IMR-90 (cell line): ENCODE measurements around the gene RALGAPB. TPM values are rescaled to one million over a fixed set of nuclear protein-coding genes. Genes with fewer than 3 reads are reported as not detected.

Source experiments
- ATAC-seq: fragments of 200-7000 bp; cut with Tn5 transposase; 2 replicates; pipeline ENCODE4 v1.9.1; 2020; ENCODE audit warnings: low read depth, mild to moderate bottlenecking, moderate library complexity
- BruUV-seq: library from RNA; stranded (reverse); fragments of 400-500 nt; replicated peaks from 2 replicates; lab custom pipeline; 2021; lab: Mats Ljungman, UMichigan
- CTCF ChIA-PET: fragments of 300-600 bp; formaldehyde crosslinking; extraction: SDS; loops from one replicate; lab custom pipeline; 2021; ENCODE audit warnings: antibody characterized with exemption; lab: Yijun Ruan, JAX
- POLR2A ChIA-PET: fragments of 300-600 bp; sonication (Branson Sonifier 250); formaldehyde crosslinking; loops from one replicate; lab custom pipeline; 2022; ENCODE audit warnings: antibody characterized with exemption; ENCODE audit not compliant: unreplicated experiment; lab: Charles Lee
- DNase-seq: peaks from one replicate; pipeline ENCODE4 v3.0.0; 2013
- H2AFZ ChIP-seq: replicated peaks from 2 replicates; pipeline ENCODE3; 2013; ENCODE audit warnings: low read length, mild to moderate bottlenecking; ENCODE audit not compliant: poor library complexity
- H2AK5ac ChIP-seq: 2 replicates; pipeline ENCODE4 v1.6.1; 2013; ENCODE audit warnings: low read depth, low read length, inconsistent platforms
- H2AK9ac ChIP-seq: replicated peaks from 2 replicates; pipeline ENCODE3; 2013; ENCODE audit warnings: mild to moderate bottlenecking, low read depth, low read length, moderate library complexity; ENCODE audit not compliant: poor library complexity
- H2BK120ac ChIP-seq: 2 replicates; pipeline ENCODE4 v1.6.1; 2013; ENCODE audit warnings: low read depth, low read length, inconsistent platforms
- H2BK15ac ChIP-seq: 3 replicates; pipeline ENCODE4 v1.6.1; 2013; ENCODE audit warnings: low read depth, low read length, inconsistent platforms
- H2BK20ac ChIP-seq: 2 replicates; pipeline ENCODE4 v1.6.1; 2013; ENCODE audit warnings: low read depth, mild to moderate bottlenecking, inconsistent platforms, low read length, moderate library complexity
- H2BK5ac ChIP-seq: 2 replicates; pipeline ENCODE4 v1.6.1; 2013; ENCODE audit warnings: mild to moderate bottlenecking, low read depth, low read length, inconsistent platforms; ENCODE audit not compliant: poor library complexity, severe bottlenecking
- H3K14ac ChIP-seq: replicated peaks from 2 replicates; pipeline ENCODE4 v1.6.1; 2013; ENCODE audit warnings: low read depth, low read length, inconsistent platforms
- H3K18ac ChIP-seq: 2 replicates; pipeline ENCODE4 v1.6.1; 2013; ENCODE audit warnings: low read depth, low read length, control low read depth
- H3K23ac ChIP-seq: 2 replicates; pipeline ENCODE4 v1.6.1; 2013; ENCODE audit warnings: low read depth, low read length, inconsistent platforms
- H3K27ac ChIP-seq: 2 replicates; pipeline ENCODE4 v1.5.1; 2013; ENCODE audit warnings: mild to moderate bottlenecking, control low read depth, low read length; ENCODE audit not compliant: insufficient read depth
- H3K27me3 ChIP-seq: 2 replicates; pipeline ENCODE4 v1.6.1; 2013; ENCODE audit warnings: low read length; ENCODE audit not compliant: control insufficient read depth, insufficient read depth
- H3K36me3 ChIP-seq: 2 replicates; pipeline ENCODE4 v1.6.1; 2013; ENCODE audit warnings: low read length, mixed read lengths; ENCODE audit not compliant: control insufficient read depth, insufficient read depth
- H3K4ac ChIP-seq: 2 replicates; pipeline ENCODE4 v1.6.1; 2013; ENCODE audit warnings: low read depth, low read length, inconsistent platforms
- H3K4me1 ChIP-seq: 2 replicates; pipeline ENCODE4 v1.6.1; 2013; ENCODE audit warnings: low read length, mixed read lengths; ENCODE audit not compliant: control insufficient read depth, insufficient read depth
- H3K4me2 ChIP-seq: 2 replicates; pipeline ENCODE4 v1.6.1; 2013; ENCODE audit warnings: low read depth, mild to moderate bottlenecking, control low read depth, low read length, moderate library complexity
- H3K4me3 ChIP-seq: 2 replicates; pipeline ENCODE4 v1.5.1; 2013; ENCODE audit warnings: low read depth, mild to moderate bottlenecking, control low read depth, low read length, moderate library complexity; ENCODE audit not compliant: insufficient read depth
- H3K56ac ChIP-seq: 2 replicates; pipeline ENCODE4 v1.6.1; 2013; ENCODE audit warnings: low read length, inconsistent platforms; ENCODE audit not compliant: insufficient read depth; ENCODE audit errors: extremely low read depth
- H3K79me1 ChIP-seq, 2 experiments: 2 replicates each; pipeline ENCODE4 v1.6.1; 2013; ENCODE audit warnings: low read length in 2 of 2, inconsistent platforms in 1 of 2, low read depth in 1 of 2
- H3K9ac ChIP-seq: 2 replicates; pipeline ENCODE4 v1.6.1; 2013; ENCODE audit warnings: low read depth, low read length, control low read depth
- H3K9me1 ChIP-seq: 2 replicates; pipeline ENCODE4 v1.6.1; 2013; ENCODE audit warnings: low read length, inconsistent platforms; ENCODE audit not compliant: insufficient read depth
- H3K9me3 ChIP-seq: 2 replicates; pipeline ENCODE4 v1.6.1; 2013; ENCODE audit warnings: low read length; ENCODE audit not compliant: control insufficient read depth, insufficient read depth
- H4K20me1 ChIP-seq: 2 replicates; pipeline ENCODE4 v1.6.1; 2013; ENCODE audit warnings: low read length, inconsistent platforms; ENCODE audit not compliant: insufficient read depth
- H4K5ac ChIP-seq: 2 replicates; pipeline ENCODE4 v1.6.1; 2013; ENCODE audit warnings: mild to moderate bottlenecking, low read depth, low read length, control low read depth
- H4K8ac ChIP-seq, 2 experiments: 2 replicates each; pipeline ENCODE4 v1.6.1; 2013; ENCODE audit warnings: low read depth in 2 of 2, low read length in 2 of 2, control low read depth in 1 of 2, inconsistent platforms in 1 of 2
- H4K91ac ChIP-seq: 2 replicates; pipeline ENCODE4 v1.6.1; 2013; ENCODE audit warnings: low read depth, low read length, inconsistent platforms; ENCODE audit not compliant: insufficient read depth
- BHLHE40 ChIP-seq: fragments of 150-350 bp; IDR thresholded peaks from 2 replicates; pipeline ENCODE4 v1.6.1; 2016; ENCODE audit warnings: mild to moderate bottlenecking, low read depth, low read length
- CHD1 ChIP-seq: IDR thresholded peaks from 2 replicates; pipeline ENCODE4 v1.6.1; 2012; ENCODE audit warnings: low read depth, low read length, improper control_type of control experiment
- CTCF ChIP-seq: conservative IDR thresholded peaks from 2 replicates; pipeline ENCODE4 v1.5.1; 2012; ENCODE audit warnings: mild to moderate bottlenecking, low read depth, low read length, improper control_type of control experiment
- FOS ChIP-seq: fragments of 150-350 bp; IDR thresholded peaks from 2 replicates; pipeline ENCODE4 v1.6.1; 2016; ENCODE audit warnings: low read depth, low read length
- MAFK ChIP-seq: IDR thresholded peaks from 2 replicates; pipeline ENCODE4 v1.6.1; 2012; ENCODE audit warnings: low read depth, low read length, improper control_type of control experiment
- MAZ ChIP-seq: IDR thresholded peaks from 2 replicates; pipeline ENCODE4 v1.6.1; 2012; ENCODE audit warnings: low read depth, mild to moderate bottlenecking, low read length, improper control_type of control experiment, moderate library complexity, borderline replicate concordance
- NFE2L2 ChIP-seq: fragments of 150-350 bp; IDR thresholded peaks from 2 replicates; pipeline ENCODE4 v1.6.1; 2016; ENCODE audit warnings: low read depth, mild to moderate bottlenecking, low read length
- RCOR1 ChIP-seq: IDR thresholded peaks from 2 replicates; pipeline ENCODE4 v1.6.1; 2012; ENCODE audit warnings: mild to moderate bottlenecking, low read length, improper control_type of control experiment; ENCODE audit not compliant: insufficient replicate concordance
- RFX5 ChIP-seq: IDR thresholded peaks from 2 replicates; pipeline ENCODE4 v1.8.0; 2012; ENCODE audit warnings: low read depth, mild to moderate bottlenecking, low read length, moderate library complexity
- SMC3 ChIP-seq: fragments of 150-350 bp; IDR thresholded peaks from 2 replicates; pipeline ENCODE4 v1.6.1; 2016; ENCODE audit warnings: low read depth, mild to moderate bottlenecking, antibody characterized with exemption, low read length, moderate library complexity
- WGBS, 2 experiments: methylation state at CpG; one replicate each; pipeline versions ENCODE4 v1.1.5 to v1.1.7; 2013; ENCODE audit warnings: missing lambda C conversion rate in 2 of 2; ENCODE audit not compliant: insufficient read length in 1 of 2; ENCODE audit errors: extremely low coverage in 2 of 2; 5-methylcytosine and 5-hydroxymethylcytosine counted together
- dilution Hi-C: fragments of 300-500 bp; cut with HindIII; formaldehyde crosslinking; loops from one replicate; pipeline ENCODE4 v1.14.3; 2018; ENCODE audit warnings: low sequenced_read_pairs; ENCODE audit not compliant: unreplicated experiment
- in situ Hi-C: fragments of 300-500 bp; cut with MboI; formaldehyde crosslinking; loops from 3 replicates; pipeline ENCODE4 v1.14.3; 2019; ENCODE audit warnings: low sequenced_read_pairs, inconsistent platforms, mixed read lengths
- intact Hi-C: fragments of 100-400 bp; cut with micrococcal nuclease; formaldehyde crosslinking; loops from 2 replicates; pipeline ENCODE4 v1.10.0; 2022
- polyA plus RNA-seq, 3 experiments: library from polyadenylated mRNA; depleted of rRNA; stranded (reverse); fragments of >200 nt; gene quantifications; 2 replicates each; pipeline ENCODE4 v1.2.3, GENCODE V29; 2012; ENCODE audit warnings: low replicate concordance in 1 of 3
- total RNA-seq: library from RNA; depleted of rRNA; stranded (reverse); fragments of >200 nt; gene quantifications from 2 replicates; pipeline ENCODE4 v1.2.3, GENCODE V29; 2012
- TF ChIP-seq, protein P1 (sequence below): fragments of 150-350 bp; IDR thresholded peaks from 2 replicates; pipeline ENCODE4 v1.6.1; 2017; ENCODE audit warnings: mild to moderate bottlenecking, antibody characterized with exemption, low read length, low read depth
- TF ChIP-seq, protein P2 (sequence below): fragments of 150-350 bp; IDR thresholded peaks from 2 replicates; pipeline ENCODE4 v1.6.1; 2016; ENCODE audit warnings: low read depth, mild to moderate bottlenecking, low read length, moderate library complexity, borderline replicate concordance

The RALGAPB gene
- total and polyA plus RNA-seq, 2 of the 4 experiments (the other 2 are of a cell fraction) = 12.7 to 30.3 TPM

- CTCF ChIA-PET = no interaction called here
- H3K9me3 ChIP-seq = no peaks in the 10 kb centered on the region
- TF ChIP-seq MAFK = no peak
- TF ChIP-seq, protein P1, sequence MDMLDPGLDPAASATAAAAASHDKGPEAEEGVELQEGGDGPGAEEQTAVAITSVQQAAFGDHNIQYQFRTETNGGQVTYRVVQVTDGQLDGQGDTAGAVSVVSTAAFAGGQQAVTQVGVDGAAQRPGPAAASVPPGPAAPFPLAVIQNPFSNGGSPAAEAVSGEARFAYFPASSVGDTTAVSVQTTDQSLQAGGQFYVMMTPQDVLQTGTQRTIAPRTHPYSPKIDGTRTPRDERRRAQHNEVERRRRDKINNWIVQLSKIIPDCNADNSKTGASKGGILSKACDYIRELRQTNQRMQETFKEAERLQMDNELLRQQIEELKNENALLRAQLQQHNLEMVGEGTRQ = no peak
- no peak for TF ChIP-seq NFE2L2
- no peak for TF ChIP-seq CTCF
- no peak for TF ChIP-seq CHD1
- no peak for TF ChIP-seq BHLHE40
- no peak for TF ChIP-seq FOS
- no peak for TF ChIP-seq SMC3
- no peak for TF ChIP-seq RFX5
- no peak for TF ChIP-seq MAZ
- no peak for TF ChIP-seq RCOR1
- TF ChIP-seq, protein P2, sequence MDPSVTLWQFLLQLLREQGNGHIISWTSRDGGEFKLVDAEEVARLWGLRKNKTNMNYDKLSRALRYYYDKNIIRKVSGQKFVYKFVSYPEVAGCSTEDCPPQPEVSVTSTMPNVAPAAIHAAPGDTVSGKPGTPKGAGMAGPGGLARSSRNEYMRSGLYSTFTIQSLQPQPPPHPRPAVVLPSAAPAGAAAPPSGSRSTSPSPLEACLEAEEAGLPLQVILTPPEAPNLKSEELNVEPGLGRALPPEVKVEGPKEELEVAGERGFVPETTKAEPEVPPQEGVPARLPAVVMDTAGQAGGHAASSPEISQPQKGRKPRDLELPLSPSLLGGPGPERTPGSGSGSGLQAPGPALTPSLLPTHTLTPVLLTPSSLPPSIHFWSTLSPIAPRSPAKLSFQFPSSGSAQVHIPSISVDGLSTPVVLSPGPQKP = no peak
- H3K27me3 ChIP-seq = no peaks in the 10 kb centered on the region; the same call in 1 of the 2 replicates
- no peak overlapping the region for H3K18ac ChIP-seq
- H4K8ac ChIP-seq = no peak overlapping the region
- H3K4me2 ChIP-seq = no peak overlapping the region
- intact Hi-C loops (no loop called here), in situ Hi-C loops (no loop called here), dilution Hi-C loops (no loop called here)
- H2AK9ac ChIP-seq = no peak overlapping the region
- H2AFZ ChIP-seq = no peak overlapping the region
- WGBS, 2 experiments = 64% methylated on average over 8 of the region's 9 CpGs; no CpG with 5 or more reads in 1 of the 2 experiments
- no peak overlapping the region for H4K5ac ChIP-seq
- peaks cover 7% of the 10 kb centered on the region; the same call in 1 of the 2 replicates for H3K9me1 ChIP-seq
- no peak overlapping the region for H2BK15ac ChIP-seq
- ATAC-seq (no peak), DNase-seq (no peak)
- H2AK5ac ChIP-seq = no peak overlapping the region
- H2BK20ac ChIP-seq = no peak overlapping the region
- H3K27ac ChIP-seq = no peak overlapping the region
- no peaks in the 10 kb centered on the region for H4K20me1 ChIP-seq
- H3K9ac ChIP-seq = no peak overlapping the region
- no peaks in the 10 kb centered on the region for H3K36me3 ChIP-seq
- no peak overlapping the region for H3K23ac ChIP-seq
- no peak overlapping the region for H3K4me3 ChIP-seq
- no peak overlapping the region for H3K4ac ChIP-seq
- POLR2A ChIA-PET = no interaction called here
- H3K4me1 ChIP-seq = no peaks in the 10 kb centered on the region
- H4K91ac ChIP-seq = no peak overlapping the region
- H2BK5ac ChIP-seq = no peak overlapping the region
- no peak overlapping the region for H3K56ac ChIP-seq
- H3K14ac ChIP-seq = no peak overlapping the region
- peaks cover 3 to 9% of the 10 kb centered on the region in 2 experiments; a peak in 3 of 4 replicates for H3K79me1 ChIP-seq
- no peak overlapping the region for H2BK120ac ChIP-seq
- BruUV-seq = no TSS peak
Measured at GRCh38 chr20:38441916-38442315, 30.7 kb upstream of the RALGAPB start.
